ENCODE measurements around the gene CHPF. TPM values are rescaled to one million over a fixed set of nuclear protein-coding genes. Genes with fewer than 3 reads are reported as not detected.

The CHPF gene
- total RNA-seq, 4 donors from 2014 or later, result 32.6 to 70.8 (median 45.5) TPM

DNA sequence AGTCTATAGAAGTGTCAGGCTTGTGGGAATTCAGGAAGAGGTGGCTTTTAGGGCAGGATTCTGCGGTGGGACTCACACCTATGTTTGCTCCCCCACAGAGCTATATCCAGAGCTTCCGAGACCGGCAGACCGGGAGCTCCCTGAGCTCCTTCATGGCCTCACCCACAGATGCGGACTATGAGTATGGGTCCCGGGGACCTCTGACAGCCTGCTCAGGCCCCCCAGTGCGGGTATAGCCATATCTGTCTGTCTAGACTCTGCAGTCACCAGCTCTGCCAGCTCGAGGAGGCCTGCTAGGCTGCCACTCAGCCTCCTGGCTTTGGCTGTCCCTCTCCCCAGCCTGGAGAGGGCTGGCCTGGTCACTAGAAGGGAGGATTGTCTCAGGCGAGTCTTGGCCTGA, 6.0 kb upstream of the CHPF start:
- TF ChIP-seq, protein P1, sequence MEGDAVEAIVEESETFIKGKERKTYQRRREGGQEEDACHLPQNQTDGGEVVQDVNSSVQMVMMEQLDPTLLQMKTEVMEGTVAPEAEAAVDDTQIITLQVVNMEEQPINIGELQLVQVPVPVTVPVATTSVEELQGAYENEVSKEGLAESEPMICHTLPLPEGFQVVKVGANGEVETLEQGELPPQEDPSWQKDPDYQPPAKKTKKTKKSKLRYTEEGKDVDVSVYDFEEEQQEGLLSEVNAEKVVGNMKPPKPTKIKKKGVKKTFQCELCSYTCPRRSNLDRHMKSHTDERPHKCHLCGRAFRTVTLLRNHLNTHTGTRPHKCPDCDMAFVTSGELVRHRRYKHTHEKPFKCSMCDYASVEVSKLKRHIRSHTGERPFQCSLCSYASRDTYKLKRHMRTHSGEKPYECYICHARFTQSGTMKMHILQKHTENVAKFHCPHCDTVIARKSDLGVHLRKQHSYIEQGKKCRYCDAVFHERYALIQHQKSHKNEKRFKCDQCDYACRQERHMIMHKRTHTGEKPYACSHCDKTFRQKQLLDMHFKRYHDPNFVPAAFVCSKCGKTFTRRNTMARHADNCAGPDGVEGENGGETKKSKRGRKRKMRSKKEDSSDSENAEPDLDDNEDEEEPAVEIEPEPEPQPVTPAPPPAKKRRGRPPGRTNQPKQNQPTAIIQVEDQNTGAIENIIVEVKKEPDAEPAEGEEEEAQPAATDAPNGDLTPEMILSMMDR (IDR thresholded peaks at IDR 0.05), result no peak
- no peak for ATAC-seq (ENCODE audit: low FRiP score)
- DNase-seq (ENCODE audit: low spot score), result no peak

DNA sequence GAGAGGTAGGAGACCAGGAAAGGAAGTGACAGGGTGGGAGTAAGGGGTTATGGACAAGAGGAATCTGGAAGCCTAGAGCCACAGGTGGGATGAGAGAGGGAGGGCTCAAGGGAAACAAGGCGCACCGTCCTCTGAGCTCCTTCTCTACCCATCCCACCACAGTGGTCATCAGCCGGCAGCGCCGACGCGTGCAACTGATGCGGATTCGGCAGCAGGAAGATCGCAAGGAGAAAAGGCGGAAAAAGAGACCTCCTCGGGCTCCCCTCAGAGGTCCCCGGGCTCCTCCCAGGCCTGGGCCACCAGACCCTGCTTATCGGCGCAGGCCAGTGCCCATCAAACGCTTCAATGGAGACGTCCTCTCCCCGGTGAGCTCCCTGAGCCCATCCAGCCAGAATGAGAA, 5.4 kb upstream of the CHPF start:
- TF ChIP-seq, protein P1 (IDR thresholded peaks at IDR 0.05), result no peak
- no peak for DNase-seq (ENCODE audit: low spot score)

DNA sequence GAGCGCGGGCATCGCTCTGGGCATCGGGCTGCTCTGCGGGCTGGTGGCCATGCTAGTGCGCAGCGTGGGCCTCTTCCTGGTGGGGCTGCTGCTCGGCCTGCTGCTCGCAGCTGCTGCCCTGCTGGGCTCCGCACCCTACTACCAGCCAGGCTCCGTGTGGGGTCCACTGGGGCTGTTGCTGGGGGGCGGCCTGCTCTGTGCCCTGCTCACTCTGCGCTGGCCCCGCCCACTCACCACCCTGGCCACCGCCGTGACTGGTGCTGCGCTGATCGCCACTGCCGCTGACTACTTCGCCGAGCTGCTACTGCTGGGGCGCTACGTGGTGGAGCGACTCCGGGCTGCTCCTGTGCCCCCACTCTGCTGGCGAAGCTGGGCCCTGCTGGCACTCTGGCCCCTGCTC, 4.0 kb upstream of the CHPF start:
- TF ChIP-seq, protein P1 (IDR thresholded peaks at IDR 0.05), result no peak

More for the DNA sequence above, 5.4 kb upstream of the CHPF start:
- ATAC-seq (ENCODE audit: low FRiP score), result no peak

DNA sequence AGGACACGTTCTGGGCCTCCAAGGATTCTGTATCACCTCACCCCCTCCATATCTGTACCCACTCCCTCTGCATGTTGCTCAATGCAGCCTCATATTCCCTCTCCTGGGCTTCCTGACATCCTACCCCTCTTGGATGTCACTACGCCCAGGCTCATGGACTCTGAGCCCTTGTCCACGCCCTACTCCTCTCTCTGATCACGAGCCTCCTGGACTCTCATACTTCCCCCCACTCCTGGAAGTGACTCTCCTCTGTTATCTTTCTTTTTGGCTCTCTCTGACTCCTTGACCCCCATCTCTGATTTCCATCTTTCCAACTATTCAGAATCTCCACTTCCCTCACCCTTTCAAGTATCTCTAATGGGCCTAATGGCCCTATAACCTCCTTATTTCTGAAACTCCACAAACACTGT, 2.3 kb upstream of the CHPF start:
- ATAC-seq (ENCODE audit: low FRiP score) (no peak), DNase-seq (ENCODE audit: low spot score) (no peak)
- TF ChIP-seq, protein P1 (IDR thresholded peaks at IDR 0.05), result no peak

More for the DNA sequence above, 4.0 kb upstream of the CHPF start:
- no peak for ATAC-seq (ENCODE audit: low FRiP score)
- no peak for DNase-seq (ENCODE audit: low spot score)

DNA sequence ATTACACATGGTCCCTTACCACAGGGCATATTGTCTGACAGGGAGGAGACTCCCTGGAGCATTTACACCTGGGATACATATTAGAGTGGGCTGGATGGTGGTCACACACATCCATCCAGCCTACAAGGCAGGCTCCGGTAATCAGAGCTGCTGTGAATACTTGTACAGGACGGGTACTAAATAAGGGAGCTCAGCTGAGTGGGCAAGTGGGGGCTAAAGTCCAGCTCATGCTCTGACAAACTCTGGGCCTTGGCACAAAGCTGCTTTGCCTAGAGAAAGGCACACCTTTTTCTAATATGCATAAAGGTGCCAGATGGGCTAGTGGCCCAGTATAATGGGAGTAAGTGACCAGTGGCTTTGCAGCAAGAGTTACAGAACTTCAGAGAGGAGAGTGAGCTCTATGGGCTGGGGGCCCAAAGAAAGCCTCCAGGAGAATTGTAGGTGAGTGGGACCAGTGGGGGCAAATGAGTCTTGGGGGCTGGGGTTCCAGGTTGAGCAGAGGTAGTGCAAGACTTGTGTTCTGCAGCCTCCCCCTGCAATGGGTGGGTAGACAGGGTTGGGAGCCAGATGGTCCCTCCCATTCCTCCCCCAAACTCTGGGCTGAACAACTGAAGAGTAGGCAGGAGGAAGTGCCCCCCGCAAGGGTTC, 1.8 kb upstream of the CHPF start:
- DNase-seq (ENCODE audit: low spot score), result no peak
- ATAC-seq (ENCODE audit: low FRiP score), result no peak
- TF ChIP-seq, protein P1 (IDR thresholded peaks at IDR 0.05), result no peak

DNA sequence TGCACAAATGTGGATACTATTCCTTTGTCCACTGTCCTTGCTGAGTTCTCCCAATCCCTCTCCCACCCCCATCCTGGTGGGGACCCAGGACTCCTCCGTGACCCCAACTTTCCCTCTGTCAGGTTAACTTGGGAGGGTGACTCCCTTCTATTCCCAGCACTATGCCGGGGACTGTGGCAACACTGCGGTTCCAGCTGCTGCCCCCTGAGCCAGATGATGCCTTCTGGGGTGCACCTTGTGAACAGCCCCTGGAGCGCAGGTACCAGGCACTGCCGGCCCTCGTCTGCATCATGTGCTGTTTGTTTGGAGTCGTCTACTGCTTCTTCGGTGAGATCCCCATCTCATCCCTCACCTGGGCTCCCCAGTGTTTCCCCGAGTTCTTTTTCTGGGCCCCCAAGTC, 958 bp upstream of the CHPF start:
- DNase-seq (ENCODE audit: low spot score) (no peak), ATAC-seq (ENCODE audit: low FRiP score) (no peak)
- TF ChIP-seq, protein P1 (IDR thresholded peaks at IDR 0.05), result no peak

DNA sequence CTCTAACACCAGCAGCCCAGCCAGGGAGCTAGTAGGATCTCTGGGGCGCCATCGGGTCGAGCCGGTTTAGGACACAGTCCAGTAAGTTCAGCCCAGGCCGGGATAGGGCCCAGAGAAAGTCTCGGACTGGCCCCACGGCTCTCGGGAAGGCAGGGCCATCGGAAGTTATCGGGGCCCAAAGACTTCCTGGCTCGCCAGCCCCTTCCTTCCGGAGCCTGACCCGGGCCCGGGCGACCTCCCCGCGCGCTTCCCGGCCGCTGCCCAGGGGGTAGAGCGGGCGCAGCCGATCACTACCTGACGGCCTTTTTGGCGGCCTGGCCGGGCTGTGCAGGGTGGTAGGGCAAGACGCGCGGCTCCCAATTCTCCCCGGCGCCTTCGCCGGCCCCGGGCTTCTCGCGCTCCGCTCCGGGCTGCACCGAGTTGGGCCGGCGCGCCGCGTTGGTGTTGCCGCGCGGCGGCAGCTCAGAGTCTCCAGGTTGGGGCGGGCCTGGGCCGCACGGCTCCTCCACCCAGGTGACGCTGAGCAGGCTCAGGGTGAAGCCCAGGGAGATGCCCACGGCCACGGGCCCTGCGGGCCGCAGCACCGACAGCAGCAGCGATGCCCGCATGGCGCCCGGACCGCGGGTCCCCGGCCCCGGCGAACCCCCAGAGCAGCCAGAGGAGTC, 546 bp downstream of the CHPF start:
- ATAC-seq (ENCODE audit: low FRiP score), result peak; percentile 32
- no peak for DNase-seq (ENCODE audit: low spot score)
- TF ChIP-seq, protein P1 (IDR thresholded peaks at IDR 0.05), result no peak
